GM21447 (cell line): ENCODE data around the gene CNR1.
A peak's percentile ranks its signal among the peaks of the same experiment; 100 is the strongest.
"Not testable (repeated sequence)": the region's sequence is repeated elsewhere in the genome, so short reads cannot be mapped to it uniquely, and the experiment has no call there.

ENCODE experiments used
- ATAC-seq: cut with Tn5 transposase; IDR thresholded peaks from one replicate; pipeline ENCODE4 v1.9.1; 2021; ENCODE audit not compliant: unreplicated experiment

Gene CNR1

GRCh38 chr6:88165844-88166492, at the start of gene CNR1:
TSS of gene CNR1 (minus strand) at chr6:88166347. CDS start at chr6:88145274, 21,073 bp downstream.
- ATAC-seq: peak; percentile 41

- ATAC-seq: no peak
Measured at GRCh38 chr6:88211446-88211845, 45.3 kb upstream of the CNR1 start.

GRCh38 chr6:88209301-88209700, 43.2 kb upstream of the CNR1 start:
- no peak for ATAC-seq

- ATAC-seq: no peak
Measured at GRCh38 chr6:88208726-88209125, 42.6 kb upstream of the CNR1 start.

- ATAC-seq: not testable (repeated sequence)
Measured at GRCh38 chr6:88201734-88202133, 35.6 kb upstream of the CNR1 start.

GRCh38 chr6:88184921-88185320, 18.8 kb upstream of the CNR1 start:
- ATAC-seq: no peak

- no peak for ATAC-seq
Measured at GRCh38 chr6:88183471-88183870, 17.3 kb upstream of the CNR1 start.

GRCh38 chr6:88179692-88180091, 13.5 kb upstream of the CNR1 start:
- ATAC-seq: peak; percentile 78

GRCh38 chr6:88177961-88178464, 11.9 kb upstream of the CNR1 start:
- ATAC-seq: peak; percentile 59

- ATAC-seq: no peak
Measured at GRCh38 chr6:88174906-88175305, 8.8 kb upstream of the CNR1 start.

- no peak for ATAC-seq
Measured at GRCh38 chr6:88171312-88171711, 5.2 kb upstream of the CNR1 start.

GRCh38 chr6:88168362-88168761, 2.2 kb upstream of the CNR1 start:
- no peak for ATAC-seq

GRCh38 chr6:88167352-88167937, 1.3 kb upstream of the CNR1 start:
- ATAC-seq: peak; percentile 14

- peak; percentile 25 for ATAC-seq
Measured at GRCh38 chr6:88166493-88167351, 575 bp upstream of the CNR1 start.

GRCh38 chr6:88165087-88165843, 882 bp downstream of the CNR1 start:
- ATAC-seq: no peak

GRCh38 chr6:88164061-88164460, 2.1 kb downstream of the CNR1 start:
- no peak for ATAC-seq

- ATAC-seq: no peak
Measured at GRCh38 chr6:88163616-88164015, 2.5 kb downstream of the CNR1 start.

- no peak for ATAC-seq
Measured at GRCh38 chr6:88161940-88162339, 4.2 kb downstream of the CNR1 start.

GRCh38 chr6:88157106-88157505, 9.0 kb downstream of the CNR1 start:
- no peak for ATAC-seq

GRCh38 chr6:88145298-88145963, 20.7 kb downstream of the CNR1 start:
- ATAC-seq: no peak
